Middle frontal gyrus (tissue), 1 donor: Measurements from ENCODE around the gene PRR5L.

Experiments
- DNase-seq: peaks from one replicate; pipeline ENCODE4 v3.0.0-alpha.2; 2015; ENCODE audit warnings: low spot score; ENCODE audit errors: extremely low spot score

Gene PRR5L, protein sequence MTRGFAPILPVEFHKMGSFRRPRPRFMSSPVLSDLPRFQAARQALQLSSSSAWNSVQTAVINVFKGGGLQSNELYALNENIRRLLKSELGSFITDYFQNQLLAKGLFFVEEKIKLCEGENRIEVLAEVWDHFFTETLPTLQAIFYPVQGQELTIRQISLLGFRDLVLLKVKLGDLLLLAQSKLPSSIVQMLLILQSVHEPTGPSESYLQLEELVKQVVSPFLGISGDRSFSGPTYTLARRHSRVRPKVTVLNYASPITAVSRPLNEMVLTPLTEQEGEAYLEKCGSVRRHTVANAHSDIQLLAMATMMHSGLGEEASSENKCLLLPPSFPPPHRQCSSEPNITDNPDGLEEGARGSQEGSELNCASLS

DNA sequence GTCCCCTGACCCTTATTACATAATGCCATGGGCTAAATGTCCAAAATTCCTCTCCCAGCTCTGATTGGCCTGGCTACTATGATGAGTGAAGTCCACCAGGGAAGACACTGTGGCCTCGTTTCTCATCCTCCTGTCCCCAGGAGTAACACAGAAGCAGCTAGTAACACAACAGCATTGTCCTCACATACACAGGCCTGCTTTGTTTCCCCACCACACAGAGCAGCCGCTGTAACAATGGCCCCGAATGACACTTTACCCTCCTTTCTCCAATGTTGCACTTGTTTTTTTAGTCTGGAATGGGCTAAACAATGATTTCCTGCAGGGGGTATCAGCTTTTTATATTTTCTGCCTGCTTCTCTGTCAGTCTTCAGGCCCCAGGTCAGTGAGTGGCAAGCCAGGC, at the start of gene PRR5L:
Gene PRR5L (plus strand): TSS at position 363 of the 400 bp plus-strand sequence. CDS start 104,834 bp downstream, outside the sequence.
- no peak for DNase-seq

DNA sequence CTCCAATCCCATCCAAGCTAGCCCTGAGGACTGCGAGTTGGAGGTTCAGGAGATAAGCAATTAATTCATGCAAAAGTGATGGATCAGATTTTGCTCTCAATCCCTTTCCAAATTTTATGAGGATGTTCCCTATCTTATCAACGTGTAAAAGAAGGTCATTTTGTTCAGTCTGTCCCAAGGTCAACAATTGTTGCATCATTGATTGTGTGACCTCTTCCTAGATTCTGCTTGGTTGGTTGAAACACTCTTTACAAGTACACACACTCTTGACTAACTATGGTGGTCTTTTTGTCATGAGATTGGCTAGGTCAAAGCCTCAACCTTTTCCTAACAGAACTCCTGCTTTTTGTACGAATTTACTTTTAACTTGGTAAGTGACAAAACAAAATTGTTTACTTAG, 48.6 kb upstream of the PRR5L start:
- DNase-seq: no peak

DNA sequence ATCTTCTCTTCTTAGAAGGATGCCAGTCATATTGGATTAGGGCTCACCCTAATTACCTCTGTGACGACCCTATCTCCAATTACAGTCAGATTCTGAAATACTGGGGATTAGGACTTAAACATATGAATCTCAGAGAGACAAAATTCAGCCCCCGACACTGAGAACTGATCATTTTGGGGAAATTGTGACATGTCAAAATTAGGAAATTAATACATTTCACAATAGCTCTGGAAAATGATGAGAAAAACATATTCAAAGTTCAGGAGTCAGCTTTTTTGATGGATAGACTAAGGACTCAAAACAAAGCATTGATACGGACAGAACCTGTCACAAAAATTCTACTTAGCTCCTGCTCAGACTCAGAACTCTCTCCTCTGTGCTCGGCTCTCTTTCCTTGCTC, 47.7 kb upstream of the PRR5L start:
- no peak for DNase-seq

DNA sequence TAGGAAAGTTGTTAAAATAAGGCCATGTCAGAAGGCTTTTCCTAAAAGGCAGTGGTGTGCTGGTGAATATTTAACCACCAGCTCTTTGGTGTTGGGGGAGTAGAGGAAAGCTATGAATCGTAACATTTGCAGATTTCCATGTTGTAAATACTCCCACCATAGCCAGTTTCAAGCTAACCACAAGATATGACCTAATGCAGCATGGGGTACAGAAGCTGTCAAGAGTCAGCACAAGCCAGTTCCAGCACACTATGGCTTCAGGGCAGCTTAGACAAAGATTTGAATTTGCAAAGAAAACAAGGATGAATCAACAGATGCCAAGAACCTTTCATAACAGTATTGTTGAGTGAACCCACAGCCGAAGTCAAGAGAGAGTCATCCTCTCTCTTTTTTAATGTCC, 46.8 kb upstream of the PRR5L start:
- no peak for DNase-seq

DNA sequence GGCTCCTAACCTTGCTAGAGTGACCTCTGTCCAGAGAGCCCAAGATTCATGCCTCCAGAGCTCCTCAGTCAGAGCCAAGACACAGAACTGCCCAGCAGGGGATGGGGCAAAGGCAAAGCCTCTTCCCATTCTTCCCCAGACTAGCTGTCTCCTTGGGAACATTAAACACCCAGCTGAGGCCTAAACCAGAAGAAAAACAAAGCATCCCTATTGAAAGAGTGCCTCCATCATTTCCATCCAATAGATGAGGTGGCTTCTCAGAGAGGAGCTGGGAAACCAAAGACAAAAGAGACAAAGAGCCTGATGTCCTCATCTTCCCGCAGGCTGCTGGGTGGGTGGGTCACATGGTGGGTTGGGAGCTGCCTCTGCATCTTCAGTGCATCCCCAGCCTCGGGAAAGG, 44.3 kb upstream of the PRR5L start:
- DNase-seq: no peak

DNA sequence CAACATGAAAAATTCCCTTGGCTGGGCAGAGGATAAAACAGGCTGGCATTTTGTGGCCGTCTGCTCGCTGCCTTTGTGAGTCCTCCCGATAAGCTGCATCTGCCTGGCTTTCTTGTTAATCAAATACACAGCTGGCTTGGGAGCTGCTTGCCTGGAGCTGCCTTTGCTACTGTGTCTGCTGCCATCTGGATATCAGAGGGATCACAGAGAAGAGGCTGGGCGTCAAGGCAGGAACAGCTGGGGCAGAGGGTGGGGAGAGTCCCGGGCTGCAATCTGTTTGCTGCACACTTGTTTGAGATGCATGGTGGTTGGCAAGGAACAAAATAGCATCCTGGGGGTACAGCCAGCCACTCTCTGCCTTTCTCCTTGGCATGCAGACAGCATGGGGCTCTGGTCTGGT, 42.9 kb upstream of the PRR5L start:
- DNase-seq: no peak

DNA sequence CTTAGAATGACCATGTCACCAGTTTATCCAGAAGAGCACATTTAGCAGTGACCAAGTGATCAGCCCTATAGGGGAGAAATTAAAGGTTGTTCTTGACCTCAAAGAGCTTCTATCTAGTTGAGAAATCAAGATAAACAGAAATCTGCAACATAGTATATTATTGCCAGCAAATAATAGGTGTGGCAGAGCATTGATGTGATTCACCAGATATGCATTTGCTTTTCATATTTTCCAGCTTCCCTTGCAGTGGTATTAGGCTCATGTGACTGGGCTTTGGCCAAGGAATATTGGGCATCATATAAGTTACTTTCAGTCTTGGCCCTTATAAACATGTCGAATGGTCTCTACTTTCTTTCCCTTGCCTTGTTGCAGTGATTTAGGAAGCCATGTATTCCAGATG, 41.4 kb upstream of the PRR5L start:
- no peak for DNase-seq

DNA sequence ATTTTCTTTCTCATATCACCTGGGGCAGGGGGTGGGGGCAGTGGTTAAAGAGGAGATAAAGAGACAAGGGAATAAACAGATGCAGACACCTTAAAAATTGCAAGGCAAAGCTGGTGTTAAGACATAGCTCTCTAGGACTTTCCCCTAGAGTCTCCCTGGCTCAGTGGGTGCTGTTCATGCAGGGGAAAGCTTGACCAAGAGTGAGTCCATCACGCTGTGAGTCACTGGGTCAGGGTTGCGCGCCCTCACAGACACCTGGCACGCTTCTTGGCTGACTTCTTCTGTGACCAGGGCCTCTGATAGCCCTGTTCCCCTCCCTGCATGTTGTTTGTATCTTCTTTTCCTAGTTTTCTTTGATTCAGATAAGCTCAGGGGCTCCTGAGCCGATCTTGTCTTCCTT, 38.7 kb upstream of the PRR5L start:
- no peak for DNase-seq

DNA sequence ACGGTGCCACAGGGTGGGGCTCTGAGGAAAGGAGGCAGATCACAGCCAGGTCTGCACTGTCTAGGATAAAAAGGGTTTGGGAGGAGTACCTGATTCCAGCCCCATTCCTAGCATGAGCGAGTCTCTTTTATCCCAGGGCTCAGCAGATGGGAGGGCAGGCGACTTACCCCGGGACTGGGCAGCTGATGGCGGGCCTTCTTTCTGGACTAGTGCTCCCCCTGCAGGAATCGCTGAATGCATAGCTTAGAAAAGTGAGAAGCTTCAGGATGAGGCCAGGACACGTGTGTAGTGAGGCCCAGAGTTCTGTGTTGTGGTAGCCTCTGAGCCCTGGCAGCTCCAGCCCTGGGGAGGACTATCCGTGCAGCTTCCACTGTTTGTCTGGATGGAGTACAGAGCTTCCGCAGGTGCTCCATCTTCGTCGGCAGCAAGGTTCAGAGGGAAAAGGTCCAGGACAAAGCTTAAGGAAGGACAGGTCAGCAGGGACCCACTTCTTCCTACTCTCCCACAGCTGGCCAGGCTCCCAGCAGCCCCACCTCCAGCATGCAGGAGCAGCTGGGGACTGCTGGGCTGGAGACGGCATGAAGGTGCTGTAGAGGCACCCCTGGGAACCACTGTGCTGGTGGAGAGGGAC, 37.2 kb upstream of the PRR5L start:
- no peak for DNase-seq

DNA sequence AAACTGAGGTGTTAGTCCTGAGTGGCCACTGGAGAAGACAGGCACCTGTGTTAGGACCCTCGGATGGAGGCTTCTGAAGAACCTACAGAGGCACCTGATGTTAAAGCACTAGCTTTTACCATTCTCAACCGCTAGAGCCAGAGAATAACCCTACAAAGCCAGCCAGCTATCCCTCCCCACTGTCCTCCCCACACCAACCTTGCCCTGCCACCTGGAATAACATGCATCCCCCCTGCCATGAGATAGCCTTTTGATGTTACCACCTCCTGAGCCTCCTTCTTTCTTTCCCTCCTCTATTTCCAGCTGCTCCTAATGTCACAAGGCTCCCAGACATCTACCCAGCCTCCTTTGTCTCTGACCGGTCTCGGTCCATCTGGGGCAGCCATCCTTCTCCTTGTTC, 35.0 kb upstream of the PRR5L start:
- DNase-seq: no peak

DNA sequence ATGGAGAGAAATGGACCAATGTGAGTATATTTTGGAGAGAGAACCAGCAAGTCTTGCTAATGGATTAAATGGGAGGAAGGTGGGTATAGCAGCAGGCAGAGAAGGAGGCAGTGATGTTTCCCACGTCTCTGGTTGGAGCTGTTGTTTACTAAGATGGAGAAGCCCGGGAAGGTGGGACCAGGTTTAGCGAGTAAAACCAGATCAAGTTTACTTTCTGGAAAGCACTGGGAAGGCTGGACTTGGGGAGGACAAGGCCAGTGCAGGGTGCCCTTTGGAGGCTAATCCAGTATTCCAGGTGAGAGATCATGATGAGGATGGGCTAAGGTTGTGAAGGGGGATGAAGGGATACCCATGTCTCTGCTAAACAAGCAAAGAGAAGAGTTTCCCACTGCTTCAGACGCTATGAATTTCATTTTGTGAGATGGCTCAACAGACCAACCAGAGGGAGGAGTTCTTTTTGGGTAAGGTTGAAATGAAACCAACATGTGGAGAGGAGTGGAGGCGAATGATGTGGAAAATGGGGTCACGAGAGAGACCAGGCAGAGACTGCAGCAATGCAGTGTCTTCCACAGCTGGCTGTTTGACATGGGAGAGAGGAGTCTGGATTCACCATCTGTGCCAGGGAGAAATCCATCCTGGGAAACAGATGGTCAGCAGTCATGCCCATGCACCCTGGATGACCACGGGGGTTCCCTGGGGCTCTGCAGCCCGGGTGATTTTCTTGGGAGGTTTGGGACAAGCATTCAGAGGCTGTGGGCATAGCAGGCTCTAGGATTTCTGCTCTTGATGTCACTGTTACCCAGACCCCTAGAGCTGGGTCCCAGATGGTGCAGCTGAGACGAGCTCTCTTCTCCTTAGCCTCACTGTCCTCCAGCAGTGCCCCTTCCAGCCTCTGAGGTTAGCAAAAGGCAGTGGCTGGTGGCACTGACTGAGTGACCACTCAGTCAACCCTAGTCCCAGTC, 31.8 kb upstream of the PRR5L start:
- DNase-seq: no peak

DNA sequence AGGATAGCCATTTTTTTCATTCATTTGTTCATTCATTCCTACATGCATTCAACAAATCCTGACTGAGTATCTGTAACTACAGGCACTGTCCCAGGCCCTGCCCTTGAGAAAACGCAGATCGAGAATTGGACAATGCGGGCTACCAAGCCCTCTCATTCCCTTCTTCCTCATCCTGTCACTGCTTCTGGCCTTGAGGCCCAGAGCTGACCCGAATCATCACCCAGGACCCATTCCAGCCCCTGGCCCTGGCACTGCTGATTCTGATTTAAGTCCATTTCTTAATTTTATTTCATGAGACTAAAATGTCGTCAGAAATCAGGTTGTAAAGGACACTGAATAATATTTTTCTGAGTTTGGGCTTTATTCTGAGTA, 31.1 kb upstream of the PRR5L start:
- no peak for DNase-seq

DNA sequence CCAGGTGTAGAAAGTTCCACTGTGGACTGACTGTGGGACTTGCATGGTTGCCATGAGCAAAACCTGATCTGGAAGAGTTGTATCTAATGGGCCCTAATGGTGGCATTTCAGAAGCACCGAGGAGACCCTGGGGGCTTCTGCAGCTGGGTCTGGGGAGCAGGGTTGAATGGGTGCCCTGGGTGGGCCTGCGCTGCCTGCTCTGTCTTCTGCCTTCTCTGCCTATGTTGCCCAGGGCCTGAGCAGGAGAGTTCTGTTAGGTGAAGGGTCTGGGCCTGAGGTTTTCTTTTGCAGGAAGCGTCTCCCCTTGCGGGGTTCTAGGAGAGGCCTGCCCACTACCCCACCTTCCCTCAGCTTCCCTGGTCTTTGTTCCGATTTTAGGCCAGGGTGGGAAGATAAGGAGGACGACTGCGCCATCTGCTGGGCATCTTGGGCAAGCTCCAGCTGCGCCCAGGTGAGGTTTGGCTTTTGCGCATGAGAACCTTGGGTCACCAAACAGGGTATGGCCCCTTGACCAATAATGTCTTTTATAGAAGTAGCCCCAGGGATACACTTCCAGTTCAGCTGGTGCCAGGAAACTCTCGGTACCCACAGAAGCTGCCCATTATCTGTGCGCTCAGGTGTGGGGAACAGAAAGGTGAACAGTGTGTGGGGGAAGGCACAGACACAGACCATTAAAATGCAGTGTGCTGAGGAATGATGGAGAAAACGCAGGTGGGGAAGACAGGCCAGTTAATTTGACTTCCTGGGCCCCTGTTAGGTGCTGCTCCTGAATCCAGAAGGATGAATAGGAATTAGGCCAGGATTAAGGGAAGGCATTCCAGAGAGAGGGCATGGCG, 30.1 kb upstream of the PRR5L start:
- no peak for DNase-seq

DNA sequence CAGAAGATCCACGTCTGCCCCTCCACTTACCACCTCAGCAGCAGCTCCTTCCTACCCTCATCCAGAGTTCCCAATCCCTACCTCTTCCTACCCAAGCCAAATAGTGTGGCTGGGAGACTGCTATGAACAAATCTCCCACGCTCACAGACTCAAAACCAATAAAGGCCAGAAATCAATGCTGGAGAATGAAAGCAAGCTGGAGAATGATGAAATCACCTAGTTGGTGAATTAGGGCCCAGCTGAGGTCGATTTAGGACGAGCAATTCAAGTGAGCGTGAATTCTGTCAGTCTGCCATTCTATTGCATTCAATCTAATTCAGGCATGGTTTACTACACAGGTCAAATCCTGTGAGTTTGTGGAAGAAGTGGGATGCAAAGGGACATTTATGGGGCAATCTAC, 29.3 kb upstream of the PRR5L start:
- DNase-seq: no peak

DNA sequence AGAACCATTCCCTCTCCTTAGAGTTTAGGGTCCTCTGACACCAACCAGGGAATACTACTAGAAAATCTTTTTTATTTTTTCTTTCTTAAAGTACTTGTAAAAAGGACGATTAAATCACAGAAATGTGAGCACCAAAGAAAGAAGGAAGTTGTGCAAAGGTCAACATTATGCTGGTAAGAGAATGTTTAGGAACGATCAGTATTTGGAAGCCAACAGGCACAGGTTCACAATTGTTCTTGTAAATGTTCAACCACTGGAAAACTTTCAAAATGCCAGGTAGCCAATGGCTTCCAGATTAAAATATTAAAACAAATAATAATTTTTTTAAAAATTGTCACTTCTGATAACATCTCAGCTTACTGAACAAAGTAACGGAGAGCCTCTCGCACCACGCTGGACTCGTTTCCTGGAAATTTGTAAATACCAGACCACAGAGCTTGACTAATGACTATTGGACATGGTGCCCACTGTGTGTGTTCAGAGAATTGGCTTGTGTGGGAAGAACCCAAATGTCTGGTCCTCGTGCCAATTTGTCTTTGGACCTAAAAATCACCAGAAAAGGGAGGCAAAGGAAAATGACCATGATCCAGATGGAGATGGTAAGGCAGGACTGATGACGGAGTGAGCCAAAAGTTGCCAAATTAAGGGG, 27.6 kb upstream of the PRR5L start:
- DNase-seq: no peak

DNA sequence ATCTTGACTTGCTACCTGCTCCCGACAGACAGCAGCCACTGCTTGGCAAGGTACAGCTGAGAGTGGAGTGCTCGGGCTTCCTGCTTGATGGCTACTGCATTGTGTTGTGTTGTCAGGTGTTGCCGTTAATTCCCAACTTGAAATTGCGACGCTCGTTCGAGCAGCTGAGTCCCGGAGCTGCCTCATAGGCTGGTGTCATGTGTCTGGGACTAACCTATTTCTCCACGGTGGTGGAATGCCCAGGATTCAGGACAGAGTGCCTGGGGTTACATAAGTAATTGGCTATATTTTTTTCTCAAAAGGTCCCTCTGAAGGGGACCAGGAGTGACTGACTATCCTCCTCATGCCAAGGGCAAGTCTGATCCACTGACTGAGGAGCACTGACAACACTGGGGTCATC, 25.4 kb upstream of the PRR5L start:
- DNase-seq: no peak

DNA sequence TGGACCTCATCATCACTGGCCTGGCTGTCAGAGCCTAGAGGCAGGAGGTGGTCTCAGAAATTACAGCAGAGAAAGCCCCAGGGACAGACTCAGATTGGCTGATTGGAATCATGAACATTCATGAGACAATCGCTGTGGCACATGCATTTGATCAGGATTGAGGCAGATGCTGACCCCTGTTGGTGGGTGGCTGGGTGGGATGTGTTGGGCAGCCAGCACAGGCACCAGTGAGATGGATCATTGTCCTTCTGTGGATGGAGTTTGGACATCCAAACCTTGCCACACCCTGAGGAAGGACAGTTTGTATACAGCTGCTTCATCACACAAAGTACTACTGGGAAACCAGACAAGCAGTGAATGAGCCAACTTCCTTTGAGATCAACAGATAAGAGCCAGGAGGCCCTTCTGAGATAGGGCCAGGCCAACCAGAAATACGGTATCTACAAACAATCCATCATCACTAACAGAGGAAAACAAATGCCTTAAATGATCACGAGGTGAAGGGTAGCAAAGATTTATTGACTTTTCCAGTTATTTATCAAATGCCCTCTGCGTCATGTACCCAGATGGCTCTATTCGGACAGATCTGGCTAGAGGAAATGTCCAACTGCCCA, 24.2 kb upstream of the PRR5L start:
- DNase-seq: no peak

DNA sequence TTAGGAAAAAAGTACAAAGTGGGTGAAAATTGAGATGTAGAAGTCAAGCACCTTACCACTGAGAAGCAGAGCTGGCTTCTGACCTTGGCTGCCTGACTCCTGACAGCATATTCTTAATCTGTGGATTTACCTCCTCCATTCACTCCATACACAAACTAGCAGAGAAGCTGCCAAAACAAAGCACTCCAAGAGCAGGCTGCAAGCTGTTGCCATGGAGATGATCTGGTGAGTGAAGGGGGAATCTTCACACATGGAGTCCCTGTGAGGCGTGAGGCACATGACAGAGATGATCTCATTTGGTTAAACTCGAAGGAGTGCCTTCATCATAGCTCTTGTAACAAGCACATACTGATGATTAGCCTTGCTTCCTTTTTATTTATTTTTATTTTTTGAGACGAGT, 23.0 kb upstream of the PRR5L start:
- DNase-seq: no peak

DNA sequence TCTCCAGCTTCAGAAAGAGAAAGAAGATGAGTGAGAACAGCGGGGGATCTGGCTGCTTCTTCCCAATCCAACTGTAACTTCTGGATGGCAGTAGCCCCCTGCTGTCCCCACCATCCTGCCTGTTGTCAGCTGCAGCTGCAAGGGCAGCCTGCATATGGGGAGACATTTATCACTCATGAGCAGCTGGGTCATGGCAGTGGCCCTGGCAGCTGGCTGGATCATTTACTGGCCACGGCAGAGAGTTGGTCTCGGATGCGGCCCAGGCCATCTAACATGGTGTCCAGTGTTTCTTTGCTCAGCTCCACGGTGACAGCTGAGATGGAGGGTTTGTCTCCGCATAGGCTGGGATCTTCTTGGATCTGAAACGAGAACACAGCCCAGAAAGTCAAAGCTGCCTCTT, 21.7 kb upstream of the PRR5L start:
- no peak for DNase-seq

DNA sequence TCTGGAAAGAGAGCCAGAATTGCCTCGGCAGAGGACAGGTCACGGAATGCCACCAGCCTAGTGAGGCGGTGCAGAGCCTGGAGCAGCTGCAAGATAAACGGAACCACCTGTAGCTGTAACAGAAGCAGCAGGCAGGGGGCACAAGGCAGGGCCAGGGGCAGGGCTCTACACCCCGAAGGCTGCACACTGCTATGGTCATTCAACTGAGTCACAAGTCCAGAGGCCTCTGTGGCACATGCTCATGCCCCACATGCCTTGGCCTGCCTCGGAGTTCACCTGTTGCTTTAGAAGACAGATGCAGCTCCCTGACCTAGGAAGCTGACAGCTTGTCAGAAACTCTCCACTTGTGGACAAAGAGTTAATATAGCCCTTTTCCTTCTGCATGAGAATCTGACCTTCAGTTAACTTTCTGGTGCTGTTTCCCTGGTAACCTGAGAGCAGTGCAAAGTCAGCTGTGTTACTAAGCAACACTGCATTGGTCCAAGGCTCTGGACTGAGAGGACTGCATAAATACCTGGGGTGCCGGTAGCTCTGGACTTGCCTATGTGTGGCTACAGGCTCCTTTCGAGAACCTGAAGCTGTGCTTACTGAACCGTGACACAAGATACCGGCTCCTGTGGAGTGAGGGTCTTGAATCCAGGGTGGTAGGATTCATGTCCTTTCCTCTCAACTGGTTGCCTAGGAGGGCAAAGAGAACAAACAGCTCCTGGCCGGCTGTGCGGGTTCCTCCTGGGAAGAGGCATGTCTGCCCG, 17.4 kb upstream of the PRR5L start:
- no peak for DNase-seq
